GM18873 (cell line): ENCODE measurements around the gene CAPN15.
"Not testable (repeated sequence)": the region's sequence is repeated elsewhere in the genome, so short reads cannot be mapped to it uniquely, and the experiment has no call there.

Experiments
- ATAC-seq: cut with Tn5 transposase; IDR thresholded peaks from one replicate; pipeline ENCODE4 v1.9.1; 2021; ENCODE audit warnings: mild to moderate bottlenecking, moderate library complexity, moderate number of reproducible peaks; ENCODE audit not compliant: unreplicated experiment, low FRiP score

Gene CAPN15

GRCh38 chr16:505479-506245, 21.9 kb upstream of the CAPN15 start:
- ATAC-seq: no peak

GRCh38 chr16:506246-506546, 21.3 kb upstream of the CAPN15 start:
- no peak for ATAC-seq

- ATAC-seq: not testable (repeated sequence)
Observed at GRCh38 chr16:507527-507926, 20.0 kb upstream of the CAPN15 start.

- ATAC-seq: no peak
Observed at GRCh38 chr16:507996-508395, 19.5 kb upstream of the CAPN15 start.

GRCh38 chr16:508884-509736, 18.4 kb upstream of the CAPN15 start:
- ATAC-seq: no peak

GRCh38 chr16:510066-510825, 17.3 kb upstream of the CAPN15 start:
- no peak for ATAC-seq

GRCh38 chr16:512802-513201, 14.7 kb upstream of the CAPN15 start:
- no peak for ATAC-seq

- ATAC-seq: no peak
Observed at GRCh38 chr16:513950-514349, 13.6 kb upstream of the CAPN15 start.

GRCh38 chr16:515175-515938, 12.2 kb upstream of the CAPN15 start:
- no peak for ATAC-seq

- no peak for ATAC-seq
Observed at GRCh38 chr16:515939-516226, 11.6 kb upstream of the CAPN15 start.

GRCh38 chr16:516301-516700, 11.2 kb upstream of the CAPN15 start:
- no peak for ATAC-seq

- no peak for ATAC-seq
Observed at GRCh38 chr16:518858-519257, 8.7 kb upstream of the CAPN15 start.

GRCh38 chr16:519425-519824, 8.1 kb upstream of the CAPN15 start:
- no peak for ATAC-seq

GRCh38 chr16:519841-520687, 7.4 kb upstream of the CAPN15 start:
- no peak for ATAC-seq

GRCh38 chr16:520847-521246, 6.7 kb upstream of the CAPN15 start:
- no peak for ATAC-seq

GRCh38 chr16:521381-522210, 5.9 kb upstream of the CAPN15 start:
- no peak for ATAC-seq

- no peak for ATAC-seq
Observed at GRCh38 chr16:522320-523096, 5.0 kb upstream of the CAPN15 start.

GRCh38 chr16:523097-523741, 4.3 kb upstream of the CAPN15 start:
- no peak for ATAC-seq
